IMR-90 (cell line): ENCODE measurements around the gene GXYLT1. TPM values are rescaled to one million over a fixed set of nuclear protein-coding genes. Genes with fewer than 3 reads are reported as not detected.

Experiments used
- ATAC-seq: fragments of 200-7000 bp; cut with Tn5 transposase; 2 replicates; pipeline ENCODE4 v1.9.1; 2020; ENCODE audit warnings: low read depth, mild to moderate bottlenecking, moderate library complexity
- BruUV-seq: library from RNA; stranded (reverse); fragments of 400-500 nt; replicated peaks from 2 replicates; lab custom pipeline; 2021; lab: Mats Ljungman, UMichigan
- CTCF ChIA-PET: fragments of 300-600 bp; formaldehyde crosslinking; extraction: SDS; loops from one replicate; lab custom pipeline; 2021; ENCODE audit warnings: antibody characterized with exemption; lab: Yijun Ruan, JAX
- POLR2A ChIA-PET: fragments of 300-600 bp; sonication (Branson Sonifier 250); formaldehyde crosslinking; loops from one replicate; lab custom pipeline; 2022; ENCODE audit warnings: antibody characterized with exemption; ENCODE audit not compliant: unreplicated experiment; lab: Charles Lee
- DNase-seq: peaks from one replicate; pipeline ENCODE4 v3.0.0; 2013
- H2AFZ ChIP-seq: replicated peaks from 2 replicates; pipeline ENCODE3; 2013; ENCODE audit warnings: low read length, mild to moderate bottlenecking; ENCODE audit not compliant: poor library complexity
- H2AK5ac ChIP-seq: 2 replicates; pipeline ENCODE4 v1.6.1; 2013; ENCODE audit warnings: low read depth, low read length, inconsistent platforms
- H2AK9ac ChIP-seq: replicated peaks from 2 replicates; pipeline ENCODE3; 2013; ENCODE audit warnings: mild to moderate bottlenecking, low read depth, low read length, moderate library complexity; ENCODE audit not compliant: poor library complexity
- H2BK120ac ChIP-seq: 2 replicates; pipeline ENCODE4 v1.6.1; 2013; ENCODE audit warnings: low read depth, low read length, inconsistent platforms
- H2BK15ac ChIP-seq: 3 replicates; pipeline ENCODE4 v1.6.1; 2013; ENCODE audit warnings: low read depth, low read length, inconsistent platforms
- H2BK20ac ChIP-seq: 2 replicates; pipeline ENCODE4 v1.6.1; 2013; ENCODE audit warnings: low read depth, mild to moderate bottlenecking, inconsistent platforms, low read length, moderate library complexity
- H2BK5ac ChIP-seq: 2 replicates; pipeline ENCODE4 v1.6.1; 2013; ENCODE audit warnings: mild to moderate bottlenecking, low read depth, low read length, inconsistent platforms; ENCODE audit not compliant: poor library complexity, severe bottlenecking
- H3K14ac ChIP-seq: replicated peaks from 2 replicates; pipeline ENCODE4 v1.6.1; 2013; ENCODE audit warnings: low read depth, low read length, inconsistent platforms
- H3K18ac ChIP-seq: 2 replicates; pipeline ENCODE4 v1.6.1; 2013; ENCODE audit warnings: low read depth, low read length, control low read depth
- H3K23ac ChIP-seq: 2 replicates; pipeline ENCODE4 v1.6.1; 2013; ENCODE audit warnings: low read depth, low read length, inconsistent platforms
- H3K27ac ChIP-seq: 2 replicates; pipeline ENCODE4 v1.5.1; 2013; ENCODE audit warnings: mild to moderate bottlenecking, control low read depth, low read length; ENCODE audit not compliant: insufficient read depth
- H3K27me3 ChIP-seq: 2 replicates; pipeline ENCODE4 v1.6.1; 2013; ENCODE audit warnings: low read length; ENCODE audit not compliant: control insufficient read depth, insufficient read depth
- H3K36me3 ChIP-seq: 2 replicates; pipeline ENCODE4 v1.6.1; 2013; ENCODE audit warnings: low read length, mixed read lengths; ENCODE audit not compliant: control insufficient read depth, insufficient read depth
- H3K4ac ChIP-seq: 2 replicates; pipeline ENCODE4 v1.6.1; 2013; ENCODE audit warnings: low read depth, low read length, inconsistent platforms
- H3K4me1 ChIP-seq: 2 replicates; pipeline ENCODE4 v1.6.1; 2013; ENCODE audit warnings: low read length, mixed read lengths; ENCODE audit not compliant: control insufficient read depth, insufficient read depth
- H3K4me2 ChIP-seq: 2 replicates; pipeline ENCODE4 v1.6.1; 2013; ENCODE audit warnings: low read depth, mild to moderate bottlenecking, control low read depth, low read length, moderate library complexity
- H3K4me3 ChIP-seq: 2 replicates; pipeline ENCODE4 v1.5.1; 2013; ENCODE audit warnings: low read depth, mild to moderate bottlenecking, control low read depth, low read length, moderate library complexity; ENCODE audit not compliant: insufficient read depth
- H3K56ac ChIP-seq: 2 replicates; pipeline ENCODE4 v1.6.1; 2013; ENCODE audit warnings: low read length, inconsistent platforms; ENCODE audit not compliant: insufficient read depth; ENCODE audit errors: extremely low read depth
- H3K79me1 ChIP-seq, 2 experiments: 2 replicates each; pipeline ENCODE4 v1.6.1; 2013; ENCODE audit warnings: low read length in 2 of 2, inconsistent platforms in 1 of 2, low read depth in 1 of 2
- H3K9ac ChIP-seq: 2 replicates; pipeline ENCODE4 v1.6.1; 2013; ENCODE audit warnings: low read depth, low read length, control low read depth
- H3K9me1 ChIP-seq: 2 replicates; pipeline ENCODE4 v1.6.1; 2013; ENCODE audit warnings: low read length, inconsistent platforms; ENCODE audit not compliant: insufficient read depth
- H3K9me3 ChIP-seq: 2 replicates; pipeline ENCODE4 v1.6.1; 2013; ENCODE audit warnings: low read length; ENCODE audit not compliant: control insufficient read depth, insufficient read depth
- H4K20me1 ChIP-seq: 2 replicates; pipeline ENCODE4 v1.6.1; 2013; ENCODE audit warnings: low read length, inconsistent platforms; ENCODE audit not compliant: insufficient read depth
- H4K5ac ChIP-seq: 2 replicates; pipeline ENCODE4 v1.6.1; 2013; ENCODE audit warnings: mild to moderate bottlenecking, low read depth, low read length, control low read depth
- H4K8ac ChIP-seq, 2 experiments: 2 replicates each; pipeline ENCODE4 v1.6.1; 2013; ENCODE audit warnings: low read depth in 2 of 2, low read length in 2 of 2, control low read depth in 1 of 2, inconsistent platforms in 1 of 2
- H4K91ac ChIP-seq: 2 replicates; pipeline ENCODE4 v1.6.1; 2013; ENCODE audit warnings: low read depth, low read length, inconsistent platforms; ENCODE audit not compliant: insufficient read depth
- BHLHE40 ChIP-seq: fragments of 150-350 bp; IDR thresholded peaks from 2 replicates; pipeline ENCODE4 v1.6.1; 2016; ENCODE audit warnings: mild to moderate bottlenecking, low read depth, low read length
- CEBPB ChIP-seq: IDR thresholded peaks from 2 replicates; pipeline ENCODE4 v1.6.1; 2012; ENCODE audit warnings: low read depth, low read length, improper control_type of control experiment
- CHD1 ChIP-seq: IDR thresholded peaks from 2 replicates; pipeline ENCODE4 v1.6.1; 2012; ENCODE audit warnings: low read depth, low read length, improper control_type of control experiment
- CTCF ChIP-seq: conservative IDR thresholded peaks from 2 replicates; pipeline ENCODE4 v1.5.1; 2012; ENCODE audit warnings: mild to moderate bottlenecking, low read depth, low read length, improper control_type of control experiment
- ELK1 ChIP-seq: fragments of 150-350 bp; IDR thresholded peaks from 2 replicates; pipeline ENCODE4 v1.6.1; 2016; ENCODE audit warnings: low read depth, mild to moderate bottlenecking, low read length, moderate library complexity, borderline replicate concordance
- FOS ChIP-seq: fragments of 150-350 bp; IDR thresholded peaks from 2 replicates; pipeline ENCODE4 v1.6.1; 2016; ENCODE audit warnings: low read depth, low read length
- MAFK ChIP-seq: IDR thresholded peaks from 2 replicates; pipeline ENCODE4 v1.6.1; 2012; ENCODE audit warnings: low read depth, low read length, improper control_type of control experiment
- MAZ ChIP-seq: IDR thresholded peaks from 2 replicates; pipeline ENCODE4 v1.6.1; 2012; ENCODE audit warnings: low read depth, mild to moderate bottlenecking, low read length, improper control_type of control experiment, moderate library complexity, borderline replicate concordance
- MXI1 ChIP-seq: IDR thresholded peaks from 2 replicates; pipeline ENCODE4 v1.6.1; 2012; ENCODE audit warnings: low read depth, mild to moderate bottlenecking, low read length, moderate library complexity, borderline replicate concordance
- NFE2L2 ChIP-seq: fragments of 150-350 bp; IDR thresholded peaks from 2 replicates; pipeline ENCODE4 v1.6.1; 2016; ENCODE audit warnings: low read depth, mild to moderate bottlenecking, low read length
- POLR2A ChIP-seq: IDR thresholded peaks from 2 replicates; pipeline ENCODE4 v1.6.1; 2012; ENCODE audit warnings: mild to moderate bottlenecking, low read depth, low read length
- RAD21 ChIP-seq: IDR thresholded peaks from 2 replicates; pipeline ENCODE4 v1.6.1; 2012; ENCODE audit warnings: low read length, improper control_type of control experiment
- RCOR1 ChIP-seq: IDR thresholded peaks from 2 replicates; pipeline ENCODE4 v1.6.1; 2012; ENCODE audit warnings: mild to moderate bottlenecking, low read length, improper control_type of control experiment; ENCODE audit not compliant: insufficient replicate concordance
- RFX5 ChIP-seq: IDR thresholded peaks from 2 replicates; pipeline ENCODE4 v1.8.0; 2012; ENCODE audit warnings: low read depth, mild to moderate bottlenecking, low read length, moderate library complexity
- SMC3 ChIP-seq: fragments of 150-350 bp; IDR thresholded peaks from 2 replicates; pipeline ENCODE4 v1.6.1; 2016; ENCODE audit warnings: low read depth, mild to moderate bottlenecking, antibody characterized with exemption, low read length, moderate library complexity
- USF2 ChIP-seq: fragments of 150-350 bp; IDR thresholded peaks from 2 replicates; pipeline ENCODE4 v1.6.1; 2017; ENCODE audit warnings: mild to moderate bottlenecking, antibody characterized with exemption, low read length, low read depth
- WGBS, 2 experiments: methylation state at CpG; one replicate each; pipeline versions ENCODE4 v1.1.5 to v1.1.7; 2013; ENCODE audit warnings: missing lambda C conversion rate in 2 of 2; ENCODE audit not compliant: insufficient read length in 1 of 2; ENCODE audit errors: extremely low coverage in 2 of 2; 5-methylcytosine and 5-hydroxymethylcytosine counted together
- dilution Hi-C: fragments of 300-500 bp; cut with HindIII; formaldehyde crosslinking; loops from one replicate; pipeline ENCODE4 v1.14.3; 2018; ENCODE audit warnings: low sequenced_read_pairs; ENCODE audit not compliant: unreplicated experiment
- in situ Hi-C: fragments of 300-500 bp; cut with MboI; formaldehyde crosslinking; loops from 3 replicates; pipeline ENCODE4 v1.14.3; 2019; ENCODE audit warnings: low sequenced_read_pairs, inconsistent platforms, mixed read lengths
- intact Hi-C: fragments of 100-400 bp; cut with micrococcal nuclease; formaldehyde crosslinking; loops from 2 replicates; pipeline ENCODE4 v1.10.0; 2022
- polyA plus RNA-seq, 3 experiments: library from polyadenylated mRNA; depleted of rRNA; stranded (reverse); fragments of >200 nt; gene quantifications; 2 replicates each; pipeline ENCODE4 v1.2.3, GENCODE V29; 2012; ENCODE audit warnings: low replicate concordance in 1 of 3
- total RNA-seq: library from RNA; depleted of rRNA; stranded (reverse); fragments of >200 nt; gene quantifications from 2 replicates; pipeline ENCODE4 v1.2.3, GENCODE V29; 2012

Gene GXYLT1
- total and polyA plus RNA-seq, 2 of the 4 experiments (the other 2 are of a cell fraction) = 8.5 to 8.6 TPM

- no peak overlapping the region for H2BK5ac ChIP-seq
- no peak overlapping the region for H4K8ac ChIP-seq
- H3K18ac ChIP-seq = no peak overlapping the region
- CTCF ChIA-PET = no interaction called here
- no peak overlapping the region for H2AFZ ChIP-seq
- ATAC-seq = no peak
- no peak overlapping the region for H3K56ac ChIP-seq
- no peak overlapping the region for H3K9ac ChIP-seq
- dilution Hi-C loops = no loop called here
- no peak overlapping the region for H2AK9ac ChIP-seq
- no peak overlapping the region for H2BK120ac ChIP-seq
- no peak overlapping the region for H2BK15ac ChIP-seq
- H3K23ac ChIP-seq = no peak overlapping the region
- no peak overlapping the region for H3K4ac ChIP-seq
- intact Hi-C loops = no loop called here
- no peaks in the 10 kb centered on the region for H3K36me3 ChIP-seq
- no peaks in the 10 kb centered on the region for H3K79me1 ChIP-seq
- H2BK20ac ChIP-seq = no peak overlapping the region
- no peaks in the 10 kb centered on the region for H3K27me3 ChIP-seq
- WGBS, 2 experiments = no CpG with 5 or more reads among the region's 5 CpGs
- no peak overlapping the region for H4K5ac ChIP-seq
- in situ Hi-C loops = no loop called here
- H2AK5ac ChIP-seq = no peak overlapping the region
- no TSS peak for BruUV-seq
- H3K27ac ChIP-seq = no peak overlapping the region
- no peaks in the 10 kb centered on the region for H3K9me3 ChIP-seq
- H3K9me1 ChIP-seq = no peaks in the 10 kb centered on the region
- H3K4me1 ChIP-seq = no peaks in the 10 kb centered on the region
- POLR2A ChIA-PET = no interaction called here
- H3K14ac ChIP-seq = no peak overlapping the region
- peak; percentile 43 for DNase-seq
- H4K91ac ChIP-seq = no peak overlapping the region
- no peaks in the 10 kb centered on the region for H4K20me1 ChIP-seq
- no peak for TF ChIP-seq ELK1
- no peak for TF ChIP-seq MAZ
- no peak for TF ChIP-seq MAFK
- no peak for TF ChIP-seq USF2
- TF ChIP-seq CHD1 = no peak
- no peak for TF ChIP-seq FOS
- no peak for TF ChIP-seq CTCF
- TF ChIP-seq SMC3 = no peak
- TF ChIP-seq NFE2L2 = no peak
- TF ChIP-seq BHLHE40 = no peak
- no peak for TF ChIP-seq MXI1
- no peak for TF ChIP-seq CEBPB
- no peak for TF ChIP-seq RAD21
- no peak for TF ChIP-seq POLR2A
- TF ChIP-seq RCOR1 = no peak
- no peak for TF ChIP-seq RFX5
- no peak overlapping the region for H3K4me3 ChIP-seq
- H3K4me2 ChIP-seq = no peak overlapping the region
Observed at GRCh38 chr12:42039176-42039575, 105.5 kb downstream of the GXYLT1 start.
